ENCODE results near the gene SRGAP2B. TPM values are rescaled to one million over a fixed set of nuclear protein-coding genes. Genes with fewer than 3 reads are reported as not detected.
"Not testable (repeated sequence)": the region's sequence is repeated elsewhere in the genome, so short reads cannot be mapped to it uniquely, and the experiment has no call there.

SRGAP2B gene
- polyA plus RNA-seq, 2 of the 4 experiments (the other 2 are of a cell fraction), result 14.2 to 27.3 TPM

DNA sequence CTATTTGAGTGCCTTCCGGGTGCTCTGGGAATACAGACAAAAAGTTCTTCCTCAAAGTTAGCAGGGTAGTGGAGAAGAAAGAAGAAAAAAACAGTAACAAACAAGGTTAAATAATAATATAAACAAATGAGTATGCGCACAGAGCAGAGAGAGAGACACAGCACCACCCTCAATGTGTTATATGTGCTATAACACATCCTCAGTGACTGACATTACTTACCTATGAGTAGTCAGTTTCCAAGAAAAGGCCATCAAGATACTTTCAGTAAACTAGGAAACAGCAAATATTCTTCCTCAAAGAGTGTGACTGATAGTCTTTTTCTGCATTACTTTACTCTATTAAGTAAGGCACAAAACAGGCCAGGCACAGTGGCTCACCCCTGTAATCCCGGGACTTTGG, 93.7 kb downstream of the SRGAP2B start:
- 89% methylated on average over 3 of the region's 3 CpGs for WGBS (ENCODE audit: missing lambda C conversion rate)
- H3K9me3 ChIP-seq; H3K27ac ChIP-seq; ATAC-seq; H3K4me1 ChIP-seq; H3K4me3 ChIP-seq; POLR2A ChIA-PET; FAIRE-seq; CTCF ChIA-PET; H3K4me2 ChIP-seq; DNase-seq (ENCODE audit: low read depth in 1 of 2, low spot score in 1 of 2): not testable (repeated sequence)

DNA sequence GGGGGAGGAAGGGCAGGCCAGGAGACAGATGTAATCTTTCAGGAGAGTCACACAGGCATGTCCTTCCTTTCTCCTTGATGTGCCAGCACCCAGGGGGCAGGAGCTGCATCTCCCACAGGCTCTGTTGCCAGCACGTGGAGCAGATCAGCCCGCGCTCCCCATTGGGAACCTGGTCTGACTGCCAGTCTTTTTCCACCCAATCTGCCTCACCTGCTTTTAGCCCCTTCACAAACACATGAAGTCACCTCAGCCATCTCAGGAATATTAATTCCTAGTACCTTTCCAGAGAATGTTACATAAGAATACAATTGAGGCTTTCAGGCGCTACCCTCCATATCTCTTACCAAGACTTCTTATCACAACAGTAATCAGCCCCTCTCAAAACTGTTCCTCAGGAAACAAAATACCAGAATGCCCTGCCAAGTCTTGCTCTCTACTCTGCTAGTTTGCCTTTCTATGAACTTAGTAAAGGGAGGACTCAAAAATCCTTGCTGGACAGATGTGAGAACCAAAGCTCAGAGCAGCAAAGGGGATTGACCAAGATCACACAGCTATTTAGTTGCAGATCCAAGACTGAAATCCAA, 94.3 kb downstream of the SRGAP2B start:
- POLR2A ChIA-PET; H3K27ac ChIP-seq; H3K9me3 ChIP-seq; FAIRE-seq; H3K4me2 ChIP-seq; CTCF ChIA-PET; DNase-seq (ENCODE audit: low read depth in 1 of 2, low spot score in 1 of 2); H3K4me1 ChIP-seq; H3K4me3 ChIP-seq; ATAC-seq: not testable (repeated sequence)
- 81% methylated on average over 4 of the region's 4 CpGs for WGBS (ENCODE audit: missing lambda C conversion rate)

DNA sequence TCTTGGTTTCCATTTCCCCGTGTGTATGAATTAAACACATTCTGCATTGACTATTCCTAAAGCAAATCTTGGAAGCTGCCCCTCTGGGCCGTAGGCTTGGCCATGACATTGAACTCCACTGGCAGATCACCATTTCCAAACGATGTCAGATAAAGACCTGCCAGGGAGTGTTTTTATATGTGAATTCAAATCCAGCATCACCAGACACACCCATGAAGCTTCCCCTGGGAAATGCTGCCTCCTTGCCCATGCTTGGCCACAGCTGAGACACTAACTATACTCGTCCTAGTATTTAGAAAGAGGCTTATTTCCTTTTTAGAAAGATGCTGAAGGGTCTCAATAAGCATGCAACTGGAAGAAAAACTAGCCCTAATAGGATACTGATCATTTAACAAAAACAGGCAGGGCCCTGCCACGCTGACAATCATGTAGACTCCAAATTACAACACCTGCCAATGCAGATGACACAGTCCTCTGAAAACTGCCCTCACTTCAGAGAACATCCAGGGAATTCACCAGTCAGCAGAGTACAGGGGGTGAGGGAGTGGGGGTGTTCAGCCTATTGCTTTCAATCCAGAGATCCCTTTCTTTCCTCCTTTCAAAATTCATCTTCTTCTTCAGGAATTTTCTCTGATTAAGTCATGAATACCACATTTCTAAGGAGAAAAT, 94.9 kb downstream of the SRGAP2B start:
- FAIRE-seq; H3K4me3 ChIP-seq; DNase-seq (ENCODE audit: low read depth in 1 of 2, low spot score in 1 of 2); POLR2A ChIA-PET; H3K4me1 ChIP-seq; CTCF ChIA-PET; ATAC-seq; H3K4me2 ChIP-seq; H3K27ac ChIP-seq; H3K9me3 ChIP-seq: not testable (repeated sequence)
- WGBS (ENCODE audit: missing lambda C conversion rate), result 100% methylated on average over 1 of the region's 5 CpGs

DNA sequence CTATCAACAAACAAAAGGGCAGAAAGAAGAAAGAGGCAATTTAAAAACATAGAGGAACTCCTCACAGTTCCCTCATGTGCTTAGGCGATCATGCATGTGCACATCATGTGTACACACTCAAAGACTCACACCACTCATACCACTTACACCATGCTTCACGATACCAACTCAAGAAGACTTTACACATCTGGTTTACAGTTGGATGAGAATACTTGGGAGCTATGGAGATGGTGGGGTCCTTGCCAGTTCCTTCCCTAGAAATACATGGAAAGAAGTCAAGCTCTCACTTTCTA, 96.2 kb downstream of the SRGAP2B start:
- WGBS (ENCODE audit: missing lambda C conversion rate), result 88% methylated on average over 2 of the region's 2 CpGs
- FAIRE-seq, POLR2A ChIA-PET: not testable (repeated sequence)

DNA sequence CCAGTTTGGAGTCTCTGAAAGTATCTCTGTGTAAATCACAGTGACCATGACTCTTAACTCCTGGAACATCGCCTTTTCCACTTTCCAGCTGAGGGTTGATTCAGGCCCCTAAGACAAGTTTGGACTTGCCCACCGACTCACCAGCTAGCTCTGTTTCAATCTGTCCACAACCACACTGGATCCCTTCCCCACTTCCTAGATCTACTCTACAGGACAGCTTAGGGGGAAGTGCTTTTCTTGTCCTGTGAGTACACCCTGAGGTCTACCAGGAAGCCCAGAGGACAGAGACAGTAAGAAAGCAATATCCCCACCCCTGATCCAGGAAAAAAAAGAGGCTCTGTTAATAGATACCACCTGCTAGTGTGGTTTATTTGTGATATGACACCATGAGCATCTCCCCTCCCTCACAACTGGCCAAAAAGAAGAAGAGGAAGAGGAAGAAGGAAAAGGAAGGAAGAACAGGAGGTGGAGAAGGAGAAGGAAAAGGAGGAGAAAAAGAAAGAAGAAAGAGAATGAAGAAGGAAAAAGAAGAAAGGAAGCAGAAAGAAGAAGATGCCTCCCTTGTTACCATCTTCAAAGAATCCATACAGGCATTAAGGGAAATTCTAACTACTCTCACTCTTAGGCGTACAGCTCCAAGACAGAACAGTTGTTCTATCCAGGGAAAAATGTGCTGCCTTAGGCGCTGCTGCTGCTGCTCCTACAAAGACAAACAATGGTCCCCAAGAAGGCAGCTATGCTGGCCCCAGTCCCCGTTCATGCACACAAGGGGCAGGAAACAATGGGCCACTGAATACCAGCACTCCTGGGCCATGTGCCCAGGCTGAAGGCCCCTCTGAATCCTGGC, 96.8 kb downstream of the SRGAP2B start:
- H3K4me3 ChIP-seq; DNase-seq (ENCODE audit: low read depth in 1 of 2, low spot score in 1 of 2); H3K4me1 ChIP-seq; FAIRE-seq; H3K9me3 ChIP-seq; POLR2A ChIA-PET; H3K4me2 ChIP-seq; CTCF ChIA-PET: not testable (repeated sequence)
- 89% methylated on average over 3 of the region's 5 CpGs for WGBS (ENCODE audit: missing lambda C conversion rate)
- peak overlapping the region; percentile 30 to 66; a peak in 2 of 6 replicates for H3K27ac ChIP-seq
- ATAC-seq, result peak in 1 of 2 experiments; percentile 54; a peak in 3 of 6 replicates

More for the DNA sequence above, 96.2 kb downstream of the SRGAP2B start:
- H3K27ac ChIP-seq, result peak overlapping the region in 1 of 2 experiments; percentile 66; a peak in 2 of 6 replicates
- CTCF ChIA-PET; H3K9me3 ChIP-seq; H3K4me1 ChIP-seq; H3K4me2 ChIP-seq; DNase-seq (ENCODE audit: low read depth in 1 of 2, low spot score in 1 of 2); H3K4me3 ChIP-seq; ATAC-seq: not testable (repeated sequence)

DNA sequence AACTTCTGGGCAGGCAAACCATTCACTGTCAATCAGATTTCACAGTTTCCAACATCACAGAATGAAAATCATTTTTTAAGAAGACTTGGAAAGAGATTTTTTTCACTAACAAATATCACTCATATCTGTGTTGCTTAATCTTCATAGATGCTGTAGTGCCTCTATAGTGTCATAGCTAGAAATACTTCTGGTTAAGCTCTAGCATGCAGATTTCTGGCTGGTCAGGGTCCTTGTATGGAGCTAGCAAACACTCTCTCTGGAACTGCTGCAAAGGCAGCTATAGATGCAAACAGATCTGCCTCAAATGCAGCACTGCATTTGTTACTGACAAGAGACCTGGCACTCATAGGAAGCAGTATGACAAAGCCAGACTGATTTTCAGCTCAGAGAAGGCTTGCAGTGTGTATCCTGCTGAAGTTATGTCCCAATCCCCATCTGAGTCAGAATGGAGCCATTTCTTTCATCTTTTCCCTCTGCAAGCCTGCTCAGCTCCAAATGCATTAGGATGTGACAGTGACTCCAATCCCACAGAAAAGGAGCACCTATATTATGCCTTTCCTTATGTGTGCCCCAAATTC, 99.2 kb downstream of the SRGAP2B start:
- POLR2A ChIA-PET, H3K9me3 ChIP-seq, H3K4me3 ChIP-seq, H3K27ac ChIP-seq, FAIRE-seq, CTCF ChIA-PET, H3K4me1 ChIP-seq: not testable (repeated sequence)
- ATAC-seq (peak; percentile 83 to 90), DNase-seq (ENCODE audit: low read depth in 1 of 2, low spot score in 1 of 2) (peak in 1 of 2 experiments; percentile 7)
- H3K4me2 ChIP-seq, result peak overlapping the region; percentile 19; the same call in 1 of the 3 replicates

DNA sequence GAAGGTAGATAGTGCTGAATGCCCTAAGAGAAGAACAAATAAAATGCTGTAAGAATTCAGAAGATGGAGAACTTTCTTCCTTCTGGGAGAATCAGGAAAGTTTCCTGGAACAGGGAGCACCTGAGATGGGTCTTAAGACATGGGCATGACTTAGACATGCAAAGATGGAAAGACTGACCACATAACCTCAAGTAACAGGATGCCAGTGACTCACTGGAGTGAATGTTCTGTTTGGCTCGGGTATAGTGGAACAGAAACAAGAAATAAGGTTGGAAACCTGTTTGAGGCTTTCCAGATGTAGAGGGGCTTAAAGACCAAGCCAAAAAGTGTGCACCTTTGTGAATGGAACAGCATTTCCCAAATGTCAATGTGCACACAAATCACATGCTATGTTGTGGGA, 102.2 kb downstream of the SRGAP2B start:
- 40% methylated on average over 1 of the region's 1 CpG for whole genome bisulfite sequencing (ENCODE audit: missing lambda C conversion rate)
- H3K4me3 ChIP-seq; FAIRE-seq; H3K27ac ChIP-seq; H3K4me1 ChIP-seq; CTCF ChIA-PET; H3K9me3 ChIP-seq; POLR2A ChIA-PET; ATAC-seq; DNase-seq (ENCODE audit: low read depth in 1 of 2, low spot score in 1 of 2); H3K4me2 ChIP-seq: not testable (repeated sequence)

DNA sequence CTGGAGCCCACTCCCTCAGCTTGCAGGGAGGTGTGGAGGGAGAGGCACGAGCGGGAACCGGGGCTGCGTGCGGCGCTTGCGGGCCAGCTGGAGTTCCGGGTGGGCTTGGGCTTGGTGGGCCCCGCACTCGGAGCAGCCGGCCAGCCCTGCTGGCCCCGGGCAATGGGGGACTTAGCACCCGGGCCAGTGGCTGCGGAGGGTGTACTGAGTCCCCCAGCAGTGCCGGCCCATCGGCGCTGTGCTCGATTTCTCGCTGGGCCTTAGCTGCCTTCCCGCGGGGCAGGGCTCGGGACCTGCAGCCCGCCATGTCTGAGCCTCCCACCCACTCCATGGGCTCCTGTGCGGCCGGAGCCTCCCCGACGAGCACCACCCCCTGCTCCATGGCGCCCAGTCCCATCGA, 104.5 kb downstream of the SRGAP2B start:
- H3K9me3 ChIP-seq; FAIRE-seq; H3K27ac ChIP-seq; H3K4me2 ChIP-seq; H3K4me1 ChIP-seq; H3K4me3 ChIP-seq; CTCF ChIA-PET; ATAC-seq; DNase-seq (ENCODE audit: low read depth in 1 of 2, low spot score in 1 of 2); POLR2A ChIA-PET: not testable (repeated sequence)
- no CpG with 5 or more reads among the region's 29 CpGs for WGBS (ENCODE audit: missing lambda C conversion rate)

DNA sequence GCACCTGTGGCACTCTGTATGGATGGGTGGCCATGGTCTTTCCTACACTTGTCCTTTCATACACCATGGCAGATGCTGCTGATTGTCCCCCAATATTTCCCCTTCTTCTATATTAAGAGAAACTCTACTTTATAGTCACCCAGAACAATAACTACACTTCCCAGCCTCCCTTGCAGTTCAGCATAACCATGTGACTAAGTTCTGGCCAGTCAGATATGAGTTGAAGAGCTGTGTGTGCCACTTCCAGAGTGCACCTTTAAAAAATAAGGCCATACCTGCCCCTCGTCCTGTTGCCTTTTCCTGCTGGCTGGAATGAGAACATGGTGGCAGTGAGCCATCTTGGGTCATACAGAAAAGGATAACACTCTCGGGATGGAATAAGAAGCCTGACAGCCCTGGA, 108.0 kb downstream of the SRGAP2B start:
- FAIRE-seq; H3K4me2 ChIP-seq; ATAC-seq; CTCF ChIA-PET; H3K27ac ChIP-seq; DNase-seq (ENCODE audit: low read depth in 1 of 2, low spot score in 1 of 2); H3K4me1 ChIP-seq; H3K4me3 ChIP-seq; POLR2A ChIA-PET; H3K9me3 ChIP-seq: not testable (repeated sequence)
- no CpG with 5 or more reads among the region's 2 CpGs for WGBS (ENCODE audit: missing lambda C conversion rate)

DNA sequence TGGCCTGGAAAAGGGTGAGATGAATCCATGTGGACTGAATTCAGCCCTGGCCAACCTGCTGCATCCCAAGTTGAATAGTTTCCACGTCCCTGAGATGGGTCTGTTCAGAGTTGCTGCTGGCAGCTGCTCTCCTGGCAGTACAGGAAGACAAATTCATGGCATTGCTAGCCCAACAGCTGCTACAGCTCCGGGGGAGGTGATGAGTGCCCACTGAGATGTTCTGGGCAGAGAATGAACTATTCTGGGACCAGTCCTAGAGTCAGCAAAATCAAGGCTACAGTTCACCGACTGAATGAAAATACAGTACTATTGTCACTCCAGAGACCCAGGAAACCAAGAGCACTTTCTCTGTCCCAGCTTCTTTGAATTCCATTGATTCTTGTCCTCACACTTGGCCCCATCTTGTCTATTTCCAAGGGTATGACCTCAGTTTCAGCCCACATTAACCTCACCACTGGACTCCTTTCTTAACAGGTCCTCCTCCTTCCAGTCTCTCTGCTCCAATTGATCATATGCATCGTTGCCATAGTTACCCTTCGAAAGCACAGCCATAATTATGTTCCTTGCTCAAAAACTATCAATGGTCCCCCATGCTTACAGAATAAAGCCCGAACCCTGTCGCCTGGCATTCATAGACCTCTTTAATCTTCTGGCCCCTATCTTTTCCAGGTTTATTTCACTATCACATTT, 108.8 kb downstream of the SRGAP2B start:
- H3K4me2 ChIP-seq; H3K9me3 ChIP-seq; FAIRE-seq; DNase-seq (ENCODE audit: low read depth in 1 of 2, low spot score in 1 of 2); H3K4me1 ChIP-seq; H3K4me3 ChIP-seq; POLR2A ChIA-PET; H3K27ac ChIP-seq; ATAC-seq; CTCF ChIA-PET: not testable (repeated sequence)
- 92% methylated on average over 3 of the region's 7 CpGs for WGBS (ENCODE audit: missing lambda C conversion rate)
